Ureter (tissue), 1 donor: ENCODE measurements around the gene HCFC2. TPM values are rescaled to one million over a fixed set of nuclear protein-coding genes. Genes with fewer than 3 reads are reported as not detected.

Experiments used
- DNase-seq: peaks from one replicate; pipeline ENCODE4 v3.0.0-alpha.2; 2020; ENCODE audit warnings: low spot score
- total RNA-seq: library from RNA; stranded (reverse); gene quantifications from one replicate; pipeline ENCODE4 v1.2.4, GENCODE V29; 2023
- donor health status: DM: yes; HTN: yes; CAD: no.

The HCFC2 gene
- total RNA-seq, 1 donor from 2014 or later: 22.0 TPM

DNA sequence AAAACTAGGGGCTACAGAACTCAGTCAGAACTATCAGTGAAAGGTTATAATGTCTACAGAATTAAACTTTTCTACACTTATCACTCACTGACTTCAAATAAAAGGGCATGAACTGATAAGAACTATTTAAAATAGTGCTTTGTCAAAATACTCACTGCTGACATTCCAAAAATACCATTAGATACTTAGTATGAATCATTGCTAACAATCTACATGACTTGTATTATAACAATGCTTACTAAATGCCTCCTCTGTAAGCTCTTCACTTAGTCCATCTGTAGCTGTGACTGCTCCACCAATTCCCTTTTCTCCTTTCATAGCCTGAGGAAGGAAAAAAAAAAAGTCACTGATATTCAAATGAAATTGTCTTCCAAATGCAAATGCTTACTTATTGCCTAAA lies 56.7 kb downstream of the HCFC2 start:
- no peak for DNase-seq

- DNase-seq: no peak
Measured at GRCh38 chr12:104122298-104122697, 58.0 kb downstream of the HCFC2 start.

GRCh38 chr12:104126548-104126947 lies 62.2 kb downstream of the HCFC2 start:
- DNase-seq: no peak

DNA sequence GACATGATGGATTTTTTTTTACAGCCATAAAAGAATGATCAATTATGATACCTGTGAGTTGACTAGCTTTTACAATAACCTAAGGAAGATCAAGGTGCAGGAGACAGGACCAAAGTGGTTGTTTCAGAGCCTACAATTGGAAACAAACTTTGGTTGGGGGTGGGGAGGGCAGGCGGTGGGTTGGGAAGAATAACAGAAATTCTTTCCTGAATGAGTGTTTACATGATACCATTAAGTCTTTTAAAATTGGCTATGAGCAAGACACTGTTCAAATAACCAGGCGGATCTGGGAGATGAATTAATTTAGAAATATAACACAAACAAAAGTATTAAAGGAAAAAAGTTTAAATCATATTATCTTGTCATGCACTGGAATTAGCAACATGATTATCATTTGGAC lies 66.4 kb downstream of the HCFC2 start:
- no peak for DNase-seq

GRCh38 chr12:104131609-104132008 lies 67.3 kb downstream of the HCFC2 start:
- DNase-seq: no peak

DNA sequence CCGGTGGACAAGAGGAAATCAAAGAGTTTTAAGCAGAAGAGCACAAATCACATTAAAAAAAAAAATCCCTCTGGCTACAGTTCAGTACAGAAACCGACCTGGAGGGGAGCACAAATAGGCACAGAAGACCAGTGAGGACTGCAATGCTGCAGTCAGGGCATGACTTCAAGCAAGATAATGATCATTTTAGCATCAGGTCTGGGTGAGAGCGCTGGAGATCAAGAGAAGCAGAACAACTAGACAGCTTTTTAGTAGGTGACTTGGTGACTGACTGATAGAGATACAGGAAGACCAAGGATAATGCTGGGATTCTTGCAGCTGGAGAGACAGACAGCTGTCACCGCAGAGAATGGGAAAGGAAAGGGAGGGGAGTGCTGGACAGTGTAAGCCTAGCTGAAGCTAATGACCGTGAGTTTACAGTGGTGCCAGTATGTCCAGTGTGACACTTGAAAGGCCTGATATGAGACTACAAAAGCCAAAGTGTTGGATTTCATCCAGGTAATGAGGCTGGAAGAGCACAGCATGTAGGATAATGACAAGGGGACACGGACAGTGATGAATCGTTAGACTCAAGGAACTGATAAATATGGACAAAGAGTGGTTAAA lies 68.1 kb downstream of the HCFC2 start:
- no peak for DNase-seq

GRCh38 chr12:104133321-104133720 lies 69.0 kb downstream of the HCFC2 start:
- no peak for DNase-seq

DNA sequence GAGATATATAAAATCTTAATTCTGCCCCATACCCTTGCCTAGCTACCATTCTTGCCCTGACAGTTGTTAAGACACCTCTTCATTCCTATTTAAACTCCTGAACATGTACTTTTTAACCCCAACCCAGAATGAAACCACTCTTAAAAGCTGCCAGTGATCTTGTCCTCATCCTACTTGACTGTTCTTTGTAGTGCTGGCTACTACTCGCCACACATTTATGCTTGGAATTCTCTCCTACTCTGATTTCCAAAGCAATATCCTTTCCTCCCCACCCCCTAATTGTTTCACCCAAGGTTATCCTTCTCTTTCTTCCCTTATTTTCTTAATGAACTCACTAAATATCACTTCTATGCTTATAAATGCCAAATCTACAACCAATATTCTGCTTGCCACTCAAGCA lies 69.5 kb downstream of the HCFC2 start:
- no peak for DNase-seq

GRCh38 chr12:104134882-104135281 lies 70.6 kb downstream of the HCFC2 start:
- no peak for DNase-seq

GRCh38 chr12:104136577-104136976 lies 72.2 kb downstream of the HCFC2 start:
- DNase-seq: no peak

DNA sequence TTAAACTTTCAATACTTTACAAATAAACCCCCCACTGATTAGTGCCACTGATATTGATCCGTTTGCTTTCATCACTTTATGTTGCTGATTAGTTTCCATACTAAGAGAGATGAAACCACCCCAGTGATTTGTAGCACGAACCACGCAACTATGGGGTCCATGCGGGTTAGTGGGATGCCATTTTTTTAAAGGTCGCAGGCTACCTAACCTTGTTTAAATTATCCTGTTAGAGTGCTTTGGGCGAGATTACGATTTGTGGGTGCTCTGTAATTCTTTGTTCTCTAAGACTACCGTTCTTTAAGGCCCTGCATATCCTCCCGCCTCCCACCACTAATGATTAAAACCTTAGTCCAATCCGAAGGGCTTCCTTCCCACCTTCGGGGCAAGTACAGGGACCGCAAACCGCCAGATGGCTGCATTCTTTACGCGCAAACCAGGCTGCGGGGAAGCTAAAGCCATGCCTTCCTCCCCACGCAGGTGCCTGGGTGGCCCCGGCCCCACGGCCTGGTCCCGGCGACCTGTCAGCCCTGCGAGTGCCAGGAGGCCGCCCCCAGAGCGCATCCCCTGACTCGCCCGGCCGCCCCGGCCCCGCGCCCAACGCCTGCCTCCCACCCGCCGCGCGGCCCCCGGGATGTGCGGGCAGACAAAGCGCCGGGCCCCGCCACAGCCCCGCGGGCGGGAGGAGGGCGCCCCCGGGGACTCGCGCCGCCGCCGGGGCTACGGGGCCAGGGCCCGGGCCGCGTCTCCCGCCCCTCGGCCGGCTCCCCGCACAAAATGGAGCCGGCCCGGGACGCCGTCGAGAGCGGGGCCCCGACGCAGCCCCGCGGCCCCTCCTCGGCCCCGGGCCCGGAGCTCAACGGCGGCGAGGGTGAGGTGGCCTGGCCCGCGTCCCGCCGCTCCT lies 72.9 kb downstream of the HCFC2 start:
- DNase-seq: peak; percentile 43

DNA sequence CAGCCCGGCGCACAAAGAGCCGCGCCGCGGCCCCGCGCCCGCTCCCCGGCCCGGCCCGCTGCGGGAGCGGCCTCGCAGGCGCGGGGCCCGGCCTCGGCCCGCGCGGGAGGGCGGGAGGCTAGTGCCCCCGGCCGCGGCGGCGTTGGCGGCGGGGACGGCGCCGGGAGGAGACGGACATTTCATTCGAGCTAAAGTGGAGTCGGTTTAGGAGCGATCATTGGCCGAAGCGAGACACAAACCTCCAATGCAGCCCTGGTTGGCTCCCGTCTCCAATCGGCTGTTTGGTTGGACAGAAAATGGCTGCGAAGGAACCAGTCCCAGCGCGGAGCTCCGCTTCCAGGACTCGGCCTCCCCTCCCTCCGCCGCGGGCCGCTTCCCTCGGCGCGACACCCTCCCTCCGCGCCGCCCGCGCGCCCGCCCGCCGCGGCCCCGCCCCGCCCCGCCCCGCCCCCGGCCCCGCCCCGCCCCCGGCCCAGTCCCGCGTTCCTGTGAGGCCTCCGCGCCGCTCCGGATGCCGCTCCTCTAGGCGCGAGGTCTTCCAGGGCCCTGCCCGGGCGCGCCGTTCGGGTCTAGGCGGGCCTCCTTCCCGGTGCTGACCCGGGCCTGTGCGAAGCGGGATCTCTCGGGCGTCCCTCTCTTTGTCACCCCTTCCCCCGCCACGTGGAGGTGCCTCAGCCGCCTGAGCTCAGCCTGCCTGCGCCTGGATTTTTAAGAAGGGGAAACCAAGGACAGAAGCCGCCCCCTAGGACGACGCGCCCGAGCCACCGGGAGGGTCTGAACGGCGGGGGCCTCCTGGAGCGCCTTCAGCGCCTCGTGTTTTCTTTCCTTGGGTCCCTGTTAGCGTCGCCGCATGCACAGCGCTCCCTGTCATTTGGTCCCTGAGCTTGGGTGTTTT lies 73.8 kb downstream of the HCFC2 start, which contains the start of gene NFYB:
Gene NFYB (minus strand): TSS at position 309 of the 895 bp plus-strand sequence. CDS start 2,757 bp downstream, outside the sequence.
- peak; percentile 96 for DNase-seq

GRCh38 chr12:104138797-104139152 lies 74.4 kb downstream of the HCFC2 start:
- no peak for DNase-seq

- no peak for DNase-seq
Measured at GRCh38 chr12:104142543-104142942, 78.2 kb downstream of the HCFC2 start.

- DNase-seq: no peak
Measured at GRCh38 chr12:104143002-104143401, 78.7 kb downstream of the HCFC2 start.

DNA sequence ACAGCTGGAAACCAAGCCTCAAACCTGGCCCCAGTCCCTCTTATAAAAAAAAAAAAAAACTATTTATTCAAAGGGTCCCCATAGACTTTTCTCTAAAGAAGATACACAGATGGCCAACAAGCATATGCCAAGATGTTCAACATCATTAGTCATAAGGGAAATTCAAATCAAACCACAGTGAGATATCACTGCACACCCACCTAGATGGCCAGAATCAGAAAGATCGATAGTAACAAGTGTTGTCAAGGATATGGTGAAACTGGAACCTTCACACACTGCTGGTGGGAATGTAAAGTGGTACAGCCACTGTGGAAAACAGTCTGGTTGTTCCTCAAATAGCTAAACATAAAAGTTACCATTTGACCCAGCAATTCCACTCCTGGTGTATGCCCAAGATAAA lies 79.6 kb downstream of the HCFC2 start:
- DNase-seq: no peak

DNA sequence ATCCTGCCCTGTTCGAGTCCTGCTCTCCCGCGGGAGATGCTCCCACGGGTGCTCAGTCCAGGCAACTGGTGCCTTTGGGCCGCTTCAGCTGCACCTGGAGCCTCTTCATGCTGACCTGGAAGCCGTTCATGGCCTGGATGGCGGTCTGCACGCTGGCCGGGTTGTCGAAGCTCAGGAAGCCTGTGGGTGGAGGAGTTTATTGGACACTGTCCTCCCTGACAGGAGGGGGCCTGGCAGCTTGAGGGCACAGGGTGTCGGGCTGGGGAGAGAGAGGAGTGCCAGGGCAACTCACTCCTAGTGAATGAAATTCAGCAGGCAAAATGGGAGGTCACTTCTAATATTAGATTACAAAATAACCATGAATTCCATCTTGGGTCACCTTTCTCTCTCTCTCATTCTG lies 83.0 kb downstream of the HCFC2 start:
- DNase-seq: no peak

DNA sequence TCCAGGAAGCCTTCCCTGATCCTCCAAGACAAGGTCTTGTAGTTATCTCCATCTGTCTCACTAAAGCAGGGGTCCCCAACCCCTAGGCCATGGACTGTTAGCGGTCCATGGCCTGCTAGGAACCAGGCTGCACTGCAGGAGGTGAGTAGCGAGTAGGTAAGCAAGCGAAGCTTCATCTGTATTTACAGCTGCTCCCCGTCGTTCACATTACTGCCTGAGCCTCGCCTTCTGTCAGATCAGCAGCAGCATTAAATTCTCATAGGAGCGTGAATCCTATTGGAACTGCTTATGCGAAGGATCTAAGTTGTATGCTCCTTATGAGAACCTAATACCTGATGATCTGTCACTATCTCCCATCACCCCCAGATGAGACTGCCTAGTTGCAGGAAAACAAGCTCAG lies 86.1 kb downstream of the HCFC2 start:
- no peak for DNase-seq

DNA sequence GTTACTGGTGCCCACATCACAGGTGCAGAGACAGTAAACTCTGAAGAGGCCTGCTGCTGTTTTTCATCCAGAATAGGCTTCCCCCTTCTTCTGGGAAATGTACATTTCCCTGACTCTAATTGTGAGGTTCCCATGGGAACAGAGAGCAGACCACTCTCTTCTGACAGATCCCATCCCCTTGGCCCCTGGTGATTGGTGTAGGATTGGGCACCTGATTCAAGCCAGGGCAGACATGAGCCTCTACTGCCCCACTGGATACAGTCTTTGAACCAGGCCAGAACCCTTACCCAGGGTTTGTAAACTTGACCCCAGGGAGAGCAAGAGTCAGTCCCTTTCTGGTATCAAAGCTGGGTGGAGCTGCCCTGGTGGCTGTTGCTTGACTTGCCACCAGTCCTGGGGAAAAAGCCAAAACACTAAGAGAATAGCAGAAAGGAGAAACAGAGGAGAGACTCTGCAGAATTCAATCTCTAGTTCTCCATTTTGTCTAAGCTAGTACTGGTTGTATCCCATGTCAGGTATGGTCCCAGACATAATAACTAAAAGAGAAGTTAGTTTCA lies 88.4 kb downstream of the HCFC2 start:
- DNase-seq: no peak

DNA sequence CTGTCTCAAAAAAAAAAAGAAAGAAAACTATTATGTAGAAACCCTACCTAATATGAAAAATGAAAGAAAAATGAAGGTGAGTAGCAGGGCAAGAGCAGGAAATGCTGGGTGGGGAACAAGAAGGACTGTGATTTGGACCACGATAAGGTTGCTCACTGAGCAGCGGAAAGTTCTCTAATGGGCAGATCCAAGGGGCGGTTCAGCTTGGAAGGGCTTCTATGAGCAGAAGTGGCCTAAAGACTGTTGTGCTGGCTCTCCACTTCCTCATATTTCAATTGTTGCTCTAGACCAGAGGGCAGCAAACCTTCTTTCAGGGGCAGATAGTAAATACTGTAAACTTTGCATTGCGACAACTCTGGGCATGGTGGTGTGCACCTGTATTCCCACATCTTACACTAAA lies 90.0 kb downstream of the HCFC2 start:
- DNase-seq: peak; percentile 59

DNA sequence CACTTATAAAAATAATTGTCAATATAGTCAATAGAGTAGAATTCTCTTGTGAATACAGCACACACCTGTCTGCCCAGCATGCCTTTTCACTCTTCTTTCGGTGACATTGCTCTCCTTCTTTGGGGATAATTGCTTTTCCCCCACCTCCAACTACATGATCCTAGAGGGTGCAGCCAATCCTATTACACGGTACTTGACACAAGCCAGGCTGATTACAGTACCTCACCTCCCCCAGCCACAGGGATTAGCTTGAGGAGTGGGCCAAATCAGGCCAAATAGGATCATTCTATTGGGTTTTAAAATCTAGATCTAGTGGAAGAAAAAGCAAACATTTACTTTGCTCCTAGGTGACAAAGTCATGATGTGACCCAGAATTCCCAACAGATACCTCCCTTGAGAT lies 90.5 kb downstream of the HCFC2 start:
- no peak for DNase-seq
